K562 (cell line): ENCODE results near the gene SLC25A44. TPM values are rescaled to one million over a fixed set of nuclear protein-coding genes. Genes with fewer than 3 reads are reported as not detected.

Experiments used
- ARID3A ChIP-seq: IDR thresholded peaks from 2 replicates; pipeline ENCODE4 v1.6.1; 2012; ENCODE audit warnings: low read depth, low read length, improper control_type of control experiment, borderline replicate concordance
- CHD4 ChIP-seq: fragments of 200-600 bp; sonication (generic); IDR thresholded peaks from 3 replicates; pipeline ENCODE4 v1.6.1; 2012; ENCODE audit warnings: low read depth, mild to moderate bottlenecking, mixed read lengths, low read length, inconsistent platforms; ENCODE audit not compliant: insufficient read depth, insufficient replicate concordance, poor library complexity, severe bottlenecking
- GABPA ChIP-seq: fragments of 200-800 bp; sonication (Bioruptor generic); conservative IDR thresholded peaks from 2 replicates; pipeline ENCODE4 v1.6.1; 2016; ENCODE audit warnings: low read depth, missing genetic modification characterization, missing compliant biosample characterization
- HMBOX1 ChIP-seq: sonication (generic); IDR thresholded peaks from 2 replicates; pipeline ENCODE4 v1.6.1; 2016
- JUNB ChIP-seq: fragments of 450-650 bp; formaldehyde crosslinking; conservative IDR thresholded peaks from 2 replicates; pipeline ENCODE4 v1.4.0; 2020; ENCODE audit warnings: mild to moderate bottlenecking
- SMAD1 ChIP-seq: fragments of 150-350 bp; IDR thresholded peaks from 2 replicates; pipeline ENCODE4 v1.6.1; 2014; ENCODE audit warnings: low read length, low read depth; ENCODE audit not compliant: partially characterized antibody
- SNAPC5 ChIP-seq: fragments of 250-450 bp; sonication (Bioruptor Pico); IDR thresholded peaks from 2 replicates; pipeline ENCODE4 v1.8.0; 2021; ENCODE audit warnings: moderate library complexity, mild to moderate bottlenecking, inconsistent platforms
- TBL1XR1 ChIP-seq, 2 experiments: IDR thresholded peaks; 2 replicates each; pipeline ENCODE4 v1.6.1; 2012; ENCODE audit warnings: improper control_type of control experiment in 2 of 2, low read length in 2 of 2, mild to moderate bottlenecking in 1 of 2
- ZNF408 ChIP-seq: fragments of 250-450 bp; sonication (Bioruptor Pico); IDR thresholded peaks from 2 replicates; pipeline ENCODE4 v1.4.0; 2020; ENCODE audit warnings: low read depth, mild to moderate bottlenecking, moderate library complexity
- ZNF444 ChIP-seq: fragments of 250-450 bp; sonication (Bioruptor Pico); IDR thresholded peaks from 2 replicates; pipeline ENCODE4 v1.4.0; 2020; ENCODE audit warnings: mild to moderate bottlenecking, moderate library complexity
- polyA plus RNA-seq, 8 experiments: library from polyadenylated mRNA; depleted of rRNA in 4 of 8; stranded (reverse) in 5 of 8; unstranded in 3 of 8; fragments of >200 nt; fragmentation: Nextera tagmentation in 2 of 8; fragmentation: Illumina TruSeq in 1 of 8; extraction: Ambion mirVana in 2 of 8; extraction: Trizol in 1 of 8; gene quantifications; 2 replicates each; pipeline versions ENCODE4 v1.2.1 to v1.2.3, GENCODE V29; 2011 to 2014; ENCODE audit warnings: inconsistent platforms in 1 of 8, missing spikeins in 1 of 8
- total RNA-seq, 7 experiments: library from RNA; depleted of rRNA in 6 of 7; stranded (reverse); fragments of >200 nt in 6 of 7; fragmentation: Illumina TruSeq in 2 of 7; extraction: Trizol in 2 of 7; gene quantifications; 2 replicates each; pipeline versions ENCODE4 v1.2.1 to v1.2.3, GENCODE V29; 2011 to 2021; ENCODE audit warnings: low replicate concordance in 1 of 7
- TF ChIP-seq, protein P1 (sequence below): fragments of 450-650 bp; conservative IDR thresholded peaks from 2 replicates; pipeline ENCODE4 v1.6.1; 2016; ENCODE audit warnings: missing genetic modification characterization, low read depth, mild to moderate bottlenecking, missing compliant biosample characterization, moderate library complexity
- TF ChIP-seq, protein P2 (sequence below): sonication (generic); formaldehyde crosslinking; IDR thresholded peaks from 2 replicates; pipeline ENCODE4 v1.8.0; 2022; ENCODE audit warnings: mild to moderate bottlenecking, missing genetic modification reagents, borderline replicate concordance
- TF ChIP-seq, protein P3 (sequence below): sonication (generic); formaldehyde crosslinking; IDR thresholded peaks from 2 replicates; pipeline ENCODE4 v1.8.0; 2023; ENCODE audit warnings: mild to moderate bottlenecking, missing genetic modification reagents
- TF ChIP-seq, protein P4 (sequence below): fragments of 250-450 bp; sonication (Bioruptor Pico); IDR thresholded peaks from 2 replicates; pipeline ENCODE4 v1.5.1; 2021; ENCODE audit warnings: mild to moderate bottlenecking

SLC25A44 gene
- total and polyA plus RNA-seq, 9 of the 15 experiments (the other 6 are each of a cell fraction or from before 2014, with no cell fraction given) = 4.4 to 22.8 (median 12.5) TPM

DNA sequence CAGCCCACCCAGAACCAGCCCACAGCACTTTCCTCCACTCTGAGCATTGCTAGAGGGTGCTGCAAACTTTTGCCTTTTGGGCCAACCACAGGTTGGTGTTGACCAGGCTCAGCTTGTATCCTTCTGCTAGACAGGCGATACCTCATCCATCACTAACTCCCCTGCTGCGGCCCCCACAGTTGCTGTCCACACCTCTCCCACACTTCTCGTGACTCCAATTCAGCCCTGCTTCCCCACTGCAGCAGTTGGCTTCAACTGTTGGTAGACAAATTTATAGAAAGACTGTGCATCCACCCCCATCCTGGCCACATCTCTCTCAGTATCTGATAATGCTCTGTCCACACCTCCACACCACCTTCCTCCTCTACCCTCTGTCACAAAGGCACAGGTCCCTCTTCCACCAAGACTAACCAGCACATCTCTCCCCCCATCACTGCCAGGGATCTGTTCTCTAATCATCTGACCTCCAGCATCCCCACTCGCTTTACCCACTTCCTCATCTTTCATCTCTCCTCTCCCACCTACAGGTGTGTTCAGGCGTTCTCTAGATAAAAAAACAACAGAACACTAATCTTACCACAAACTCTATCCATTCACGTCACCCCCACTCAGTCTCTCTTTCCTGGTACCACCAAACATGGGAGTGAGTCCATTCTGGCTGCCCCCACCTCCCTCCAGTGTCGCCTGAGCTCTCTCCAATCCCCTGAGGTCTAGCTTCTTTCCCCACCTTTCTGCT, 15.8 kb upstream of the SLC25A44 start (continued):
- TF ChIP-seq, protein P1, sequence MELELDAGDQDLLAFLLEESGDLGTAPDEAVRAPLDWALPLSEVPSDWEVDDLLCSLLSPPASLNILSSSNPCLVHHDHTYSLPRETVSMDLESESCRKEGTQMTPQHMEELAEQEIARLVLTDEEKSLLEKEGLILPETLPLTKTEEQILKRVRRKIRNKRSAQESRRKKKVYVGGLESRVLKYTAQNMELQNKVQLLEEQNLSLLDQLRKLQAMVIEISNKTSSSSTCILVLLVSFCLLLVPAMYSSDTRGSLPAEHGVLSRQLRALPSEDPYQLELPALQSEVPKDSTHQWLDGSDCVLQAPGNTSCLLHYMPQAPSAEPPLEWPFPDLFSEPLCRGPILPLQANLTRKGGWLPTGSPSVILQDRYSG (tag) = no peak
- no peak for TF ChIP-seq GABPA (tag)
- TF ChIP-seq ZNF444 = no peak
- no peak for TF ChIP-seq TBL1XR1 (IDR thresholded peaks at IDR 0.05; ENCODE audit: low read length in 2 of 2)
- TF ChIP-seq, protein P2, sequence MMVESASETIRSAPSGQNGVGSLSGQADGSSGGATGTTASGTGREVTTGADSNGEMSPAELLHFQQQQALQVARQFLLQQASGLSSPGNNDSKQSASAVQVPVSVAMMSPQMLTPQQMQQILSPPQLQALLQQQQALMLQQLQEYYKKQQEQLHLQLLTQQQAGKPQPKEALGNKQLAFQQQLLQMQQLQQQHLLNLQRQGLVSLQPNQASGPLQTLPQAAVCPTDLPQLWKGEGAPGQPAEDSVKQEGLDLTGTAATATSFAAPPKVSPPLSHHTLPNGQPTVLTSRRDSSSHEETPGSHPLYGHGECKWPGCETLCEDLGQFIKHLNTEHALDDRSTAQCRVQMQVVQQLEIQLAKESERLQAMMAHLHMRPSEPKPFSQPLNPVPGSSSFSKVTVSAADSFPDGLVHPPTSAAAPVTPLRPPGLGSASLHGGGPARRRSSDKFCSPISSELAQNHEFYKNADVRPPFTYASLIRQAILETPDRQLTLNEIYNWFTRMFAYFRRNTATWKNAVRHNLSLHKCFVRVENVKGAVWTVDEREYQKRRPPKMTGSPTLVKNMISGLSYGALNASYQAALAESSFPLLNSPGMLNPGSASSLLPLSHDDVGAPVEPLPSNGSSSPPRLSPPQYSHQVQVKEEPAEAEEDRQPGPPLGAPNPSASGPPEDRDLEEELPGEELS = no peak
- TF ChIP-seq, protein P3, sequence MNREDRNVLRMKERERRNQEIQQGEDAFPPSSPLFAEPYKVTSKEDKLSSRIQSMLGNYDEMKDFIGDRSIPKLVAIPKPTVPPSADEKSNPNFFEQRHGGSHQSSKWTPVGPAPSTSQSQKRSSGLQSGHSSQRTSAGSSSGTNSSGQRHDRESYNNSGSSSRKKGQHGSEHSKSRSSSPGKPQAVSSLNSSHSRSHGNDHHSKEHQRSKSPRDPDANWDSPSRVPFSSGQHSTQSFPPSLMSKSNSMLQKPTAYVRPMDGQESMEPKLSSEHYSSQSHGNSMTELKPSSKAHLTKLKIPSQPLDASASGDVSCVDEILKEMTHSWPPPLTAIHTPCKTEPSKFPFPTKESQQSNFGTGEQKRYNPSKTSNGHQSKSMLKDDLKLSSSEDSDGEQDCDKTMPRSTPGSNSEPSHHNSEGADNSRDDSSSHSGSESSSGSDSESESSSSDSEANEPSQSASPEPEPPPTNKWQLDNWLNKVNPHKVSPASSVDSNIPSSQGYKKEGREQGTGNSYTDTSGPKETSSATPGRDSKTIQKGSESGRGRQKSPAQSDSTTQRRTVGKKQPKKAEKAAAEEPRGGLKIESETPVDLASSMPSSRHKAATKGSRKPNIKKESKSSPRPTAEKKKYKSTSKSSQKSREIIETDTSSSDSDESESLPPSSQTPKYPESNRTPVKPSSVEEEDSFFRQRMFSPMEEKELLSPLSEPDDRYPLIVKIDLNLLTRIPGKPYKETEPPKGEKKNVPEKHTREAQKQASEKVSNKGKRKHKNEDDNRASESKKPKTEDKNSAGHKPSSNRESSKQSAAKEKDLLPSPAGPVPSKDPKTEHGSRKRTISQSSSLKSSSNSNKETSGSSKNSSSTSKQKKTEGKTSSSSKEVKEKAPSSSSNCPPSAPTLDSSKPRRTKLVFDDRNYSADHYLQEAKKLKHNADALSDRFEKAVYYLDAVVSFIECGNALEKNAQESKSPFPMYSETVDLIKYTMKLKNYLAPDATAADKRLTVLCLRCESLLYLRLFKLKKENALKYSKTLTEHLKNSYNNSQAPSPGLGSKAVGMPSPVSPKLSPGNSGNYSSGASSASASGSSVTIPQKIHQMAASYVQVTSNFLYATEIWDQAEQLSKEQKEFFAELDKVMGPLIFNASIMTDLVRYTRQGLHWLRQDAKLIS (CRISPR knock-in tag) = no peak
- no peak for TF ChIP-seq CHD4
- no peak for TF ChIP-seq SNAPC5 (CRISPR knock-in tag)
- TF ChIP-seq SMAD1 = no peak
- no peak for TF ChIP-seq JUNB (CRISPR knock-in tag)
- TF ChIP-seq, protein P4, sequence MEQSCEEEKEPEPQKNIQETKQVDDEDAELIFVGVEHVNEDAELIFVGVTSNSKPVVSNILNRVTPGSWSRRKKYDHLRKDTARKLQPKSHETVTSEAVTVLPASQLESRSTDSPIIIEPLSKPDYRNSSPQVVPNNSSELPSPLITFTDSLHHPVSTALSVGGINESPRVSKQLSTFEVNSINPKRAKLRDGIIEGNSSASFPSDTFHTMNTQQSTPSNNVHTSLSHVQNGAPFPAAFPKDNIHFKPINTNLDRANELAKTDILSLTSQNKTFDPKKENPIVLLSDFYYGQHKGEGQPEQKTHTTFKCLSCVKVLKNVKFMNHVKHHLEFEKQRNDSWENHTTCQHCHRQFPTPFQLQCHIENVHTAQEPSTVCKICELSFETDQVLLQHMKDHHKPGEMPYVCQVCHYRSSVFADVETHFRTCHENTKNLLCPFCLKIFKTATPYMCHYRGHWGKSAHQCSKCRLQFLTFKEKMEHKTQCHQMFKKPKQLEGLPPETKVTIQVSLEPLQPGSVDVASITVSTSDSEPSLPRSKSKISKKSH (CRISPR knock-in tag) = no peak
- TF ChIP-seq HMBOX1 = peak; percentile 43; the same call in 1 of the 2 replicates
- no peak for TF ChIP-seq ZNF408
- no peak for TF ChIP-seq ARID3A
